HepG2 (cell line): ENCODE results near the gene SETD2. TPM values are rescaled to one million over a fixed set of nuclear protein-coding genes. Genes with fewer than 3 reads are reported as not detected.
A peak's percentile ranks its signal among the peaks of the same experiment; 100 is the strongest.

Source experiments
- ATAC-seq: fragments of 200-7000 bp; cut with Tn5 transposase; 3 replicates; pipeline ENCODE4 v1.9.1; 2020; ENCODE audit warnings: mild to moderate bottlenecking, moderate library complexity
- BruUV-seq: library from RNA; stranded (reverse); fragments of 400-500 nt; replicated peaks from 2 replicates; lab custom pipeline; 2021; lab: Mats Ljungman, UMichigan
- CTCF ChIA-PET: fragments of 300-600 bp; formaldehyde crosslinking; extraction: SDS; loops from one replicate; lab custom pipeline; 2021; ENCODE audit warnings: low total read pairs, inconsistent platforms, low intra/inter-chr PET ratio; lab: Yijun Ruan, JAX
- POLR2A ChIA-PET: fragments of 350-600 bp; sonication (Branson Sonifier 250); formaldehyde crosslinking; loops from one replicate; lab custom pipeline; 2020; ENCODE audit warnings: antibody characterized with exemption, inconsistent platforms; lab: Yijun Ruan, JAX
- DNase-seq: peaks from one replicate; pipeline ENCODE4 v3.0.0-alpha.2; 2015; ENCODE audit warnings: low spot score
- FAIRE-seq: peaks from 3 replicates; lab custom pipeline; 2011; peaks lifted over from hg19 to GRCh38; lab: Jason Lieb, UNC
- H2AFZ ChIP-seq: one replicate; pipeline ENCODE4 v1.6.1; 2011; ENCODE audit warnings: low read length, inconsistent platforms
- H3K27ac ChIP-seq: fragments of 300-600 bp; 3 replicates; pipeline ENCODE4 v1.8.0; 2011; ENCODE audit warnings: mixed run types, mild to moderate bottlenecking, mixed read lengths, low read length, inconsistent platforms; ENCODE audit not compliant: insufficient read depth; ENCODE audit errors: extremely low read length
- H3K27me3 ChIP-seq, 2 experiments: fragments of 200-600 bp in 1 of 2; 2 replicates in 1 of 2; 3 replicates in 1 of 2; pipeline versions ENCODE4 v1.6.0 to v1.8.0; 2011; ENCODE audit warnings: low read length in 2 of 2, mild to moderate bottlenecking in 2 of 2, moderate library complexity in 2 of 2, inconsistent platforms in 1 of 2; ENCODE audit not compliant: insufficient read depth in 2 of 2, control insufficient read depth in 1 of 2
- H3K36me3 ChIP-seq, 2 experiments: fragments of 200-600 bp in 1 of 2; replicated peaks in 1 of 2; 2 replicates in 1 of 2; 3 replicates in 1 of 2; pipeline versions ENCODE4 v1.5.1 to v1.8.0; 2011; ENCODE audit warnings: low read length in 2 of 2, inconsistent platforms in 1 of 2; ENCODE audit not compliant: insufficient read depth in 2 of 2, control insufficient read depth in 1 of 2
- H3K4me1 ChIP-seq: 2 replicates; pipeline ENCODE4 v1.5.1; 2012; ENCODE audit warnings: low read length, inconsistent platforms; ENCODE audit not compliant: insufficient read depth
- H3K4me2 ChIP-seq: 2 replicates; pipeline ENCODE4 v1.6.0; 2011; ENCODE audit warnings: low read depth, low read length, inconsistent platforms
- H3K4me3 ChIP-seq, 3 experiments: fragments of 200-600 bp in 1 of 3; sonication (generic), shearing (Covaris generic) in 1 of 3; replicated peaks in 1 of 3; 2 replicates each; pipeline ENCODE4 v1.5.1; 2011 to 2016; ENCODE audit warnings: low read length in 3 of 3, inconsistent platforms in 2 of 3, low read depth in 2 of 3, mild to moderate bottlenecking in 2 of 3, control low read depth in 1 of 3, mixed read lengths in 1 of 3; ENCODE audit not compliant: insufficient read depth in 1 of 3
- H3K79me2 ChIP-seq: one replicate; pipeline ENCODE4 v1.6.1; 2011; ENCODE audit warnings: low read length, inconsistent platforms; ENCODE audit not compliant: insufficient read depth
- H3K9ac ChIP-seq: 2 replicates; pipeline ENCODE4 v1.6.0; 2011; ENCODE audit warnings: mild to moderate bottlenecking, low read depth, low read length, inconsistent platforms; ENCODE audit not compliant: insufficient read depth
- H3K9me3 ChIP-seq: 2 replicates; pipeline ENCODE4 v1.5.1; 2012; ENCODE audit warnings: mild to moderate bottlenecking, low read length
- H4K20me1 ChIP-seq: 2 replicates; pipeline ENCODE4 v1.6.0; 2011; ENCODE audit warnings: inconsistent platforms, mild to moderate bottlenecking, low read length, moderate library complexity; ENCODE audit not compliant: insufficient read depth
- ARHGAP35 ChIP-seq: sonication (generic); formaldehyde crosslinking; IDR thresholded peaks from 2 replicates; pipeline ENCODE4 v1.9.0; 2022; ENCODE audit warnings: mild to moderate bottlenecking, inconsistent platforms, moderate library complexity, missing genetic modification reagents, borderline replicate concordance
- CBX2 ChIP-seq, 2 experiments: fragments of 200-600 bp in 1 of 2; sonication (generic); formaldehyde crosslinking in 1 of 2; IDR thresholded peaks; 2 replicates each; pipeline versions ENCODE4 v1.7.0 to v1.8.1; 2018 to 2022; ENCODE audit warnings: low read depth in 2 of 2, low read length in 1 of 2, mild to moderate bottlenecking in 1 of 2, missing genetic modification reagents in 1 of 2
- EP300 ChIP-seq, 3 experiments: sonication (generic) in 1 of 3; formaldehyde crosslinking in 1 of 3; IDR thresholded peaks; 2 replicates each; pipeline versions ENCODE4 v1.5.1 to v1.6.1; 2011 to 2020; ENCODE audit warnings: low read depth in 2 of 3, low read length in 2 of 3, borderline replicate concordance in 1 of 3, improper control_type of control experiment in 1 of 3, mild to moderate bottlenecking in 1 of 3, missing genetic modification reagents in 1 of 3, moderate library complexity in 1 of 3
- PPARG ChIP-seq: conservative IDR thresholded peaks from 2 replicates; pipeline ENCODE4 v1.6.1; 2016; ENCODE audit warnings: missing biosample characterization, missing genetic modification reagents
- REPIN1 ChIP-seq: sonication (generic); formaldehyde crosslinking; IDR thresholded peaks from 2 replicates; pipeline ENCODE4 v1.8.0; 2022; ENCODE audit warnings: missing genetic modification reagents, low read depth, mild to moderate bottlenecking, borderline replicate concordance
- SMARCE1 ChIP-seq: fragments of 450-650 bp; IDR thresholded peaks from 2 replicates; pipeline ENCODE4 v1.6.1; 2017; ENCODE audit warnings: borderline replicate concordance
- TAF15 ChIP-seq: fragments of 200-400 bp; formaldehyde crosslinking; IDR thresholded peaks from one replicate; pipeline ENCODE4 v1.6.1; 2018; ENCODE audit warnings: mild to moderate bottlenecking, low read depth, low read length; ENCODE audit not compliant: poor library complexity, severe bottlenecking
- ZBTB10 ChIP-seq: sonication (generic); formaldehyde crosslinking; IDR thresholded peaks from 2 replicates; pipeline ENCODE4 v1.4.0; 2020; ENCODE audit warnings: missing genetic modification reagents, borderline replicate concordance
- ZNF3 ChIP-seq: IDR thresholded peaks from 2 replicates; pipeline ENCODE4 v1.7.0; 2017; ENCODE audit warnings: inconsistent platforms
- ZNF530 ChIP-seq: sonication (generic); formaldehyde crosslinking; IDR thresholded peaks from 2 replicates; pipeline ENCODE4 v1.5.0; 2020; ENCODE audit warnings: low read depth, mild to moderate bottlenecking, missing genetic modification reagents
- ZNF770 ChIP-seq: sonication (generic); formaldehyde crosslinking; IDR thresholded peaks from 2 replicates; pipeline ENCODE4 v1.5.0; 2020; ENCODE audit warnings: mild to moderate bottlenecking, missing genetic modification reagents
- ZNF773 ChIP-seq: sonication (generic); formaldehyde crosslinking; IDR thresholded peaks from 2 replicates; pipeline ENCODE4 v1.4.0; 2020; ENCODE audit warnings: missing genetic modification reagents, borderline replicate concordance
- WGBS: methylation state at CpG from one replicate; pipeline ENCODE4 v1.1.6; 2017; ENCODE audit warnings: low lambda C conversion rate; 5-methylcytosine and 5-hydroxymethylcytosine counted together
- in situ Hi-C: cut with HindIII; loops from 2 replicates; pipeline ENCODE4 v1.10.0; 2017; ENCODE audit warnings: low pct_unique_long_range_greater_than_20kb; ENCODE audit not compliant: extremely low pct_ligation_motif_present
- intact Hi-C: fragments of 100-400 bp; cut with micrococcal nuclease; formaldehyde crosslinking; loops from one replicate; pipeline ENCODE4 v1.10.0; 2022; ENCODE audit not compliant: unreplicated experiment
- polyA plus RNA-seq, 8 experiments: library from polyadenylated mRNA; depleted of rRNA in 3 of 8; stranded (reverse) in 7 of 8; unstranded in 1 of 8; fragments of >200 nt; fragmentation: Illumina TruSeq in 4 of 8; extraction: Trizol in 4 of 8; gene quantifications; 2 replicates each; pipeline versions ENCODE4 v1.2.1 to v1.2.3, GENCODE V29; 2011 to 2016; ENCODE audit warnings: low read depth in 4 of 8, missing spikeins in 1 of 8, mixed read lengths in 1 of 8; ENCODE audit not compliant: insufficient read depth in 1 of 8
- total RNA-seq, 5 experiments: library from RNA; depleted of rRNA; stranded (reverse); fragments of >200 nt; fragmentation: Illumina TruSeq; extraction: Trizol; gene quantifications; 2 replicates each; pipeline ENCODE4 v1.2.3, GENCODE V29; 2016; ENCODE audit warnings: low read depth in 1 of 5
- TF ChIP-seq, protein P1 (sequence below): fragments of 450-650 bp; IDR thresholded peaks from 2 replicates; pipeline ENCODE4 v1.6.1; 2016
- TF ChIP-seq, protein P2 (sequence below): IDR thresholded peaks from 2 replicates; pipeline ENCODE4 v1.6.1; 2016; ENCODE audit warnings: mild to moderate bottlenecking, missing biosample characterization, missing genetic modification reagents

SETD2 gene
- total and polyA plus RNA-seq, 2 of the 13 experiments (the other 11 are each of a cell fraction or from before 2014, with no cell fraction given), result 14.2 to 24.2 TPM

DNA sequence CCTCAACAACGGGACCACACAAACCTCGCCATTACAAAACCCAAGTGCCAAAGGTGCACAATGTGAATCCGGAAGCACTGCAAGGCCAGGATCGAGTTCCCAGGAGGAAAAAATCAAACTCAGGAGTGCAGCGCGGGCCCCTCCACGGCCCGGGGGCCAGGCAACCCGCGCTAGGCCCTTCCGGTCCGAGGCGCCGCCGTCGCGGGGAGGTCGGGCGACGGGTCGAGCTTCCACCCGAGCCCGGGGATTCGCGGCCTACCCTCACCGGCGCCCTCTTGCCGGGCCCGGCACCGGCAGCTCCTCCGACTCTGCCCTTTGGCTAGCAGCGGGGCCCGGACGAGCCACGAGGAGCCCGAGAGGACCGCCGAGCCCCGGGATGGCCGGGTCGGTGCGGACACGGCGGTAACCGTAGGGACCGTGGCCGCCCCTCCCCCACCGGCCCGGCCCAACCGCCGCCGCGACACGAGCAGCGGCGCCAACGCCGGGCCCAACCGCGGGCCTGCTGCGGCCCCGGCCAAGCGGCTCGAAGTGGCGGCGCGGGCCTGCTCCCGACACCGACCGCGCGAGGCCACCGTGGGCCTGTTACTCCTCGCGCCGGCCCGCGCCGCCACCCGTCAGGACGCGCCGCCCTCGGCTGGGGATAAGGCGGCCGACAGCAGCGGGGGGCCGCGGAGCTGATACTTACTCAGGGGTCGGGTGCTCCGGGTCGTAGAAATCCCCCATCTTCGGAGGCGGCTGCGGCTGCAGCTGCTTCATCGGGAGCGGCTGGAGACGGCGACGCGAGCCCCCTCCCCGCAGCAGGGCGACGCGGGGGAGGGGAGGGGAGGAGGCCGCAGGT is 525 bp downstream of the SETD2 start:
- H2AFZ ChIP-seq, result no peak overlapping the region
- H3K27me3 ChIP-seq, result no peaks in the 10 kb centered on the region; a peak in 2 of 5 replicates
- no peaks in the 10 kb centered on the region for H3K9me3 ChIP-seq
- POLR2A ChIA-PET, result interaction anchor here (0.6 to 1.9 kb wide), 6 partner anchors 11 to 217 kb away, joined by 3 to 9 read pairs (median 5); partner anchors contain the start of genes KIF9, KLHL18 and PTPN23
- H3K4me3 ChIP-seq, result peak overlapping the region; percentile 75 to 95 (median 84)
- BruUV-seq, result no TSS peak
- intact Hi-C loops, result no loop called here
- H3K4me2 ChIP-seq, result peak overlapping the region; percentile 80
- ATAC-seq (peak; percentile 33), FAIRE-seq (no peak), DNase-seq (peak; percentile 71)
- H4K20me1 ChIP-seq, result peaks cover 31% of the 10 kb centered on the region
- in situ Hi-C loops, result no loop called here
- H3K27ac ChIP-seq, result peak overlapping the region; percentile 94
- peaks cover 53% of the 10 kb centered on the region for H3K4me1 ChIP-seq
- CTCF ChIA-PET, result no interaction called here
- peaks cover 73% of the 10 kb centered on the region for H3K79me2 ChIP-seq
- WGBS, result 0% methylated on average over 16 of the region's 106 CpGs
- no peaks in the 10 kb centered on the region for H3K36me3 ChIP-seq
- peak overlapping the region; percentile 96 for H3K9ac ChIP-seq
- TF ChIP-seq ZNF3 (CRISPR knock-in tag) (peak; percentile 40; the same call in 1 of the 2 replicates), EP300 (IDR thresholded peaks at IDR 0.05; ENCODE audit: low read depth in 2 of 2, low read length in 2 of 2) (no peak), EP300 (CRISPR knock-in tag; IDR thresholded peaks at IDR 0.05; ENCODE audit: borderline replicate concordance) (no peak), PPARG (CRISPR knock-in tag) (0 out of 2 replicates have a peak, but pooled peaks have one; percentile 22), REPIN1 (CRISPR knock-in tag) (0 out of 2 replicates have a peak, but pooled peaks have one; percentile 30), ARHGAP35 (peak; percentile 52), ZNF770 (CRISPR knock-in tag) (no peak; the same call in 1 of the 2 replicates), TAF15 (no peak), ZBTB10 (CRISPR knock-in tag) (no peak), ZNF530 (CRISPR knock-in tag) (no peak), ZNF773 (peak; percentile 79; the same call in 1 of the 2 replicates), CBX2 (IDR thresholded peaks at IDR 0.05; ENCODE audit: low read depth, low read length) (no peak), CBX2 (CRISPR knock-in tag; IDR thresholded peaks at IDR 0.05; ENCODE audit: low read depth) (no peak), SMARCE1 (no peak)
- TF ChIP-seq, protein P1, sequence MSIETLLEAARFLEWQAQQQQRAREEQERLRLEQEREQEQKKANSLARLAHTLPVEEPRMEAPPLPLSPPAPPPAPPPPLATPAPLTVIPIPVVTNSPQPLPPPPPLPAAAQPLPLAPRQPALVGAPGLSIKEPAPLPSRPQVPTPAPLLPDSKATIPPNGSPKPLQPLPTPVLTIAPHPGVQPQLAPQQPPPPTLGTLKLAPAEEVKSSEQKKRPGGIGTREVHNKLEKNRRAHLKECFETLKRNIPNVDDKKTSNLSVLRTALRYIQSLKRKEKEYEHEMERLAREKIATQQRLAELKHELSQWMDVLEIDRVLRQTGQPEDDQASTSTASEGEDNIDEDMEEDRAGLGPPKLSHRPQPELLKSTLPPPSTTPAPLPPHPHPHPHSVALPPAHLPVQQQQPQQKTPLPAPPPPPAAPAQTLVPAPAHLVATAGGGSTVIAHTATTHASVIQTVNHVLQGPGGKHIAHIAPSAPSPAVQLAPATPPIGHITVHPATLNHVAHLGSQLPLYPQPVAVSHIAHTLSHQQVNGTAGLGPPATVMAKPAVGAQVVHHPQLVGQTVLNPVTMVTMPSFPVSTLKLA, result no peak
- TF ChIP-seq, protein P2, sequence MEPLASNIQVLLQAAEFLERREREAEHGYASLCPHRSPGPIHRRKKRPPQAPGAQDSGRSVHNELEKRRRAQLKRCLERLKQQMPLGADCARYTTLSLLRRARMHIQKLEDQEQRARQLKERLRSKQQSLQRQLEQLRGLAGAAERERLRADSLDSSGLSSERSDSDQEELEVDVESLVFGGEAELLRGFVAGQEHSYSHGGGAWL (CRISPR knock-in tag), result peak; percentile 69; the same call in 1 of the 2 replicates
